A549 treated with RU486 at 1 μM for 4 hours (cell line): Measurements from ENCODE around the gene CAV2. TPM values are rescaled to one million over a fixed set of nuclear protein-coding genes. Genes with fewer than 3 reads are reported as not detected.

ENCODE experiments used
- total RNA-seq: library from RNA; stranded (reverse); fragments of 200-300 nt; extraction: Qiagen RNA extraction; gene quantifications from 5 replicates; pipeline ENCODE4 v1.2.3, GENCODE V29; 2022; ENCODE audit warnings: low read depth

Gene CAV2
- 154 to 191 TPM (median 173 TPM) in 5 replicates for total RNA-seq

GRCh38 chr7:116499168-116500077 is at the start of gene CAV2:
Gene CAV2, plus strand, starts transcription at chr7:116499738. Its CDS starts 44 bp downstream, at chr7:116499782.

GRCh38 chr7:116524609-116525297 is 25.2 kb downstream of the CAV2 start, which contains the start of gene CAV1:
Gene CAV1, plus strand, starts transcription at chr7:116525036. Its CDS starts 27 bp downstream, at chr7:116525063.

Other genes starting within 250 kb of the CAV2 start
- 437 to 497 TPM (median 472 TPM) in 5 replicates for gene CAV1, start 25.3 kb downstream of the CAV2 start, total RNA-seq
- 57.3 to 103 TPM (median 96.4 TPM) in 5 replicates for gene MET, start 172.5 kb downstream of the CAV2 start, total RNA-seq